NCI-H187 treated with DMSO at 0.1 percent for 48 hours (cell line): ENCODE data around the gene SOCS3.

Experiments used
- DNase-seq: peaks from one replicate; lab custom pipeline; 2025; lab: John Stamatoyannopoulos, UW

SOCS3 gene

DNA sequence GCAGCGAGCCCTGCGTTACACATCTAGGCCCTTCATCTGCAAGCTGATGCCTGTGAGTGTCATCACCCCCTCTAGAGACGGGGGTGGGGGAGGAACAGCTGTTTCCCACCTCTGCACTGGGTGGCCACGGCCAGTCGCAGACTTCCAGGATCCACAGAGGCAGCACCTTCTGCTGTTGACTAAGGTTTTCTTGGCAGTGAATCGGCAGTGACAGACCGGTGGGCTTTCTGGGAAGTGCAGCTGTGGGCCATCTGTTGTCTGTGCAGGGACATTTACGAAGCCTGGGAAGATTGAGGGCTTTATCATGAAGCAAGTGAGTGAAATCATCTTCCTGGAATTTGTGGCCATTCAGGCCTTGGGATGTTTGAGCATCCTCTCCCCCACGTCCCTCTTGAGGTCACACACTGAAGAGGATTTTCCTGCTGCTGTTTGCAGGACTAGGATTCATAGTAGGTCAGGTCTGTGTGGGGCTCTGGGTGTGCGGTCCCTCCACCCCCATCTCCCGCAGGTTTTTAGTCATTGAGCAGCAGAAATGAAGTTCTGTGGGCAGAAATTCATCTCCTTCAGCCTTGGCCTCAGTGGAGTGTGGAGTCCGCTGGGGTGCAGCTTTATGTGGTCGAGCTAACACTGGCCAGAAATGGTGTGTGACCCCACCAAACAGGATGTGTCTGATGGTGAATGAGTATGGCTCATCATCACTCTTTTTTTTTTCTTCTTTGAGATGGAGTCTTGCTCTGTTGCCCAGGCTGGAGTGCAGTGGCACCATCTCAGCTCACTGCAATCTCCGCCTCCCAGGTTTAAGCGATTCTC lies 30.6 kb upstream of the SOCS3 start:
- DNase-seq, result no peak

GRCh38 chr17:78387977-78388941 lies 28.4 kb upstream of the SOCS3 start:
- DNase-seq, result peak; percentile 56

GRCh38 chr17:78384479-78385175 lies 24.8 kb upstream of the SOCS3 start:
- no peak for DNase-seq

GRCh38 chr17:78383725-78384471 lies 24.0 kb upstream of the SOCS3 start:
- no peak for DNase-seq

DNA sequence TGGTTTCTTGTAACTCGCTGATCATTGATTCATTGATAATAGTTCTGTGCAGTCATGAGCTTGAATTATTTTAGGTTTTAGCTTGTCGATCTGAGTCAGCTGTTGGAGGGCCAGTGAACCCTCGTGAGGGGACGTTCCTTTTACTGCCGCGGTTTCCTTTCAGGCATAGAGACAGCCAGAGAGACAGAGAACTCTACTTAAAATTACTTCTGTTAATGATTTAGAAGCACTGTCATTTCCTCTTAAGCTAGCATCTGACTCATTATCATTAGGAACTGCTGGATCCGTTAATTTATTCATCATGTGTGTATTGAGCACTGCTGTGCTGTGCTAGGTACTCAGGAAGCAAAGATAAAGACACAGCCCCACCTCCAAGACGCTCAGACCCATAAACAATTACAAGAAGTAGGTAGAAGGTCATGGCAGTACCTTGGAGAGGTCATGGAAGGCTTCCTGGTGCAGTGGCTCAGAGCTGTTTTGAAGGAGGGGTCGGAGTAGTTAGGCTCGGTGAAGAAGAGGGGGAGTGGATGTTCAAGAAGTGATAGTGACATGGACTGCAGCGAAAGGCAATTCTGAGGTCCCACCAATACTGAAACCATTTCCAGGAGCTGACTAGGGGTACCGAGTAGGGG lies 21.8 kb upstream of the SOCS3 start:
- no peak for DNase-seq

- no peak for DNase-seq
Measured at GRCh38 chr17:78380370-78380769, 20.5 kb upstream of the SOCS3 start.

DNA sequence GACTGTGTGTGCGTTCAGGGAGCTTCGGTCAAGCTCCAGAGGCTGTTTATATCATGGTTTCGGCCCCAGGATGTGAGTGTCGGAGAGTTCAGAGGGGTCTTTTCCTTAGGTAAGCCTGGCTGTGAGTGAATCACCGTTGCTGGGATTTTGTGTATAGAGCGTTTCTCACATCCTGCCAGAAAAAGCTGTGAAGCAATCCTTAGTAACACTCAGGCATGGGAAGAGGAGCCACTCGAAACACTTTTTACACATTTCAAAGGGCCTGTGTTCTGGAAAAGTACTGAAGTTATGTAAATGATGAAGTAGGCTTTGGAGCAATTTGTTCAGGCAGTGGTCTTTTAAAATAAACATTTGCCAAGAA lies 19.2 kb upstream of the SOCS3 start:
- no peak for DNase-seq

GRCh38 chr17:78378225-78379130 lies 18.6 kb upstream of the SOCS3 start, which contains the start of gene PGS1:
Gene PGS1 (plus strand): TSS chr17:78378649. CDS start chr17:78378666, 17 bp downstream.
- DNase-seq, result no peak

- no peak for DNase-seq
Measured at GRCh38 chr17:78377858-78378224, 18.0 kb upstream of the SOCS3 start.

- no peak for DNase-seq
Measured at GRCh38 chr17:78376161-78376560, 16.3 kb upstream of the SOCS3 start.

DNA sequence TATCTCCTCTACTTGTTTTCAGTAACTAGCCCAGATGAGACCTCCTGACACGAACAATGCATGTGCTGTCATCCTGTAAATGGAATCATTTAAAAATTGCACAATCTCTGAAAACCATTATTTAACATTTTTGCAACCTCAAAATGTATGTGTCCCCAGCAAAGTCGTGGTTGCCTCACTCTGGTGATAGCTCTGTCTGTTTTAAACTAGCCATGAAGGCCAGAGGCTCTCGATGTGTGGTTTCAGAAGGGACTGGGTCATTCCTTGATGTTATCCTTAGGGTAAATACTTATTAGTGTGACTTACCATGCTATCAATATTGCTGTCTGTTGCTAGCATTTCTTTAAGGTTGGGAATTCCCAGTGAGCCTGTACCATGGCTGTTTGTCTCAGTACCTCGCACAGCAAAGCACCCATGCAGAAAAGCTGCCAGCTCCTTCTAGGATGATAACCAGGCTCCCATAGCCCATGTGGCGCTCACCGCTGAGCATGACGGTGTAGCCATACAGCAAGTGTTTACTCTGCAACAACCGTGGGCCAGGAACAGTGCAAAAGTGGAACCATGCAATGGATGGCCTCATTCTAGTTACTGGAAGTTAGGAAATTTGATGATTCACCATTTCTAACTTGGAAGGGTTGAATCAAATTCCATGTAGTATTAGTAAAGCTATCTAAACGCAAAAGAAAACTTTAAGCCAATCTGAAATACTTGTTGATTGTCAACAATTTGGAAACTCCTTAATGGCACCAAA lies 15.7 kb upstream of the SOCS3 start:
- no peak for DNase-seq

DNA sequence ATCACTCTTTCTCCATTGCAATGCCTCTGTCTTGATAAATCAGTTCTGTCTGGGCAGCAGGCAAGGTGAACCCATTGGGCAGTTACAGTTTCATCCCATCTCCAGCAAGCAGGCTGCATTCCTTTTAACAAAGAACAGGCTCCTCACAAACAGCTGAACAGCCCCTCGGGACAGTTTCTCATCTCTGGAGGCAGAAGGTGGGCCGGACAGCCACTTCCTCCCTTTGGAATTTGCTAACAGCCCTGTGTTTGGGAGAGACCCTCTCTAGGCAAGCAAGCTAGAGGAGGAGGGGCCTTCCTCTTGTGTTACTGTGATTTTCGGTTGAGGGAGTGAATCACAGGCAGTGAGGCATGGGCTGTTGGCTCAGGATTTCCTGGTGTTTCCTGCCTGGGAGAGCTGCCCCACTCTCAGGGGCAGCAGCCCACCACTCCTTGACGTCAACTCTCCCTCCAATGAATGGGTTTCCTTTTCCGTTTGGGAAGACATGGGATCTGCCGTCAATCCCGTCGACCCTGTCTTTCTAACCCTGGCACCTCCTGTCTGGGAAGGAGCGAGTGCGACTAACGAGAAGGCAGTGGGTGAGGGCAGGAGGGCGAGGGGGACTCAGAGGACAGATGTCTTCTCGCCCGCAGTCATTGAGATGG lies 14.9 kb upstream of the SOCS3 start:
- DNase-seq, result no peak

GRCh38 chr17:78374189-78374588 lies 14.3 kb upstream of the SOCS3 start:
- DNase-seq, result no peak

- no peak for DNase-seq
Measured at GRCh38 chr17:78372841-78373240, 13.0 kb upstream of the SOCS3 start.

DNA sequence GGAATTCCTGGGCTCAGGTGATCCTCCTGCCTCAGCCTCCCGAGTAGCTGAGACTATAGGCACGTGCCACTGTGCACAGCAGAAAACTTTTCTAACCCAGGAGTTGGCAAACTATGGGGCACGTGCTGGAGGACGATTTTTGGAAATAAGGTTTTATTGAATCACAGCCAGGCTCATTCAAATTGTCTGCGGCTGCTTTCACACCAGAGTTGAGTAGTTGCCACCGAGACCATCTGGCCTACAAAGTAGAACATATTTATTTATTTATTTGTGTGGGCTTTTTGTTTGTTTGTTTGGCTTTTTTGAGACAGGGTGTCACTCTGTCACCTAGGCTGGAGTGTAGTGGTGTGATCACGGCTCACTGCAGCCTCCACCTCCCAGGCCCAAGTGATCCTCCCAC lies 11.2 kb upstream of the SOCS3 start:
- no peak for DNase-seq

DNA sequence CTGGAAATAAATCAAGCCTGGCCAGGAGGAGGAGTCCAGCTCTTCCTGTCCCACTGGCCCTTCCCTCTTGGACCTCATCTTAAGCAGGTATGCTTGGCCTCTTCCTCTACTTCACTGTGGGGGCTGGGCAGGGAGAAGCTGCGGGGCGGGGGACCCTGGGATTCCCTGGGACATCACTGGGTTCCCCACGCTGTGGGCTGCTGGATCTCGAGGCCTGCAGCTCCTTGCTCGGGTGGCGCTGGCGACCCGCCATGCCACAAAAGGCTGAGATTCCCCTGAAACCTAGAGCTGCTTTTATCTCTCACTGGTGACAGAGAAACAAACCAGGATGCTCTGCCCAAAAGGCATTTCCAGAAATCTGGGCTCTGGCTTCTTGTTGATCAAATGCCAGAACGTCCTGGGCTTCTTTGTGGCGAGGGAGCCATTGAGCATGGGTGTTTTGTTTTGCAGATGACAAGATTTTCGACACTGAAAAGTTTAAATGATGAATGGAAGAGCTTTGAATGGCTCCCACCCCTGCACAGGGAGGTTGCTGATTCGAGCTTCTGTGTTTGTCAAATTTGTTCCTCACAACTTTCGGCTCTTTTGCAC lies 10.0 kb upstream of the SOCS3 start:
- DNase-seq, result no peak

DNA sequence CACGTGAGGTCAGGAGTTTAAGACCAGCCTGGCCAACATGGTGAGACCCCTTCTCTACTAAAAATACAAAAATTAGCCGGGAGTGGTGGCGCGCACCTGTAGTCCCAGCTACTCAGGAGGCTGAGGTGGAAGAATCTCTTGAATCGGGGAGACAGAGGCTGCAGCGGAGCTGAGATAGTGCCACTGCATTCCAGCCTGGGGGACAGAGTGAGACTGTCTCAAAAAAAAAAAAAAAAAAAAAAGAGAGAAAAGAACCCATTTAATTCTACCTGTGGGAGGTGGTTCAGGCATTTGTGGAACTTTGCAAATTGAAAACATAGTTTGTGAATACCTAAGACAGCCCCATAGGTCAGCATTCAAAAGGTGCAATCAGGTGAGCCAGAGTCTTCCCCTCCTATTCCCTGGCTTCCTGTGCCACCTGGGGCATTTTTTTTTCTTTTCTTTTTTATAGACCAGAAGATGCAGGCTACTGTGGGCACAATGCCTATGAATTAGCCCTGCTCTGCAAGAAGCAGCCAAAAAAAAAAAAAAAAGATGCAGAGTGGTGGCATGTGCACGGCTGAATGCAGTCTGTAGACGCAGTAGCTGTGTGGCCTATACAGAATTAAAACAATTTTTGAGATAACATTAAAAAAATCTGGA lies 9.1 kb upstream of the SOCS3 start:
- no peak for DNase-seq

DNA sequence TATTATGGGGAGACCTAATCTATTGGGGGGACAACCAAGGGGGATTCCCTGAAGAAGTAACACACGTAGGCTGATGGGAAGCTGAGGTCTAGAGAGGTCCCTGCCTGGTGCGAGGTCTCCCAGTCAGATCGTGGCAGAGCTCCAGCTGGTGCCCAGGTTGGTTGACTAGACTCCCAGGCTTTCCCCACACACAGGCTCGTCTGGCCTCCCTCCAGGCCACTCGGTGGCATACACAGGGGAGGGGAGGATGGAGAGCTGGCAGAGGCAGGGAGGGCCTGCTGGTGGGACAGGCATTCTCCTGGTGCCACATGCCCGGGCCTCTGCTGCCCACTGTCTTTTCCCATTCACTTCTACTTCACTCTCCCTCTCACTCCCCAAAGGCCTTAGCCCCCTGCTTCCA lies 8.5 kb upstream of the SOCS3 start:
- DNase-seq, result no peak
